HL-60 (cell line): ENCODE results near the gene OR52I2.

Experiments
- CTCF ChIP-seq: IDR thresholded peaks from one replicate; pipeline ENCODE4 v1.5.1; 2011; ENCODE audit warnings: low read length, control low read depth, inconsistent platforms; ENCODE audit not compliant: insufficient read depth
- GABPA ChIP-seq: IDR thresholded peaks from 2 replicates; pipeline ENCODE4 v1.6.1; 2012; ENCODE audit warnings: low read depth
- POLR2AphosphoS5 ChIP-seq: IDR thresholded peaks from 2 replicates; pipeline ENCODE4 v1.6.1; 2012; ENCODE audit warnings: low read depth
- REST ChIP-seq: IDR thresholded peaks from 2 replicates; pipeline ENCODE4 v1.6.1; 2012; ENCODE audit warnings: low read depth; ENCODE audit not compliant: insufficient replicate concordance
- SPI1 ChIP-seq: IDR thresholded peaks from 2 replicates; pipeline ENCODE4 v1.6.1; 2012; ENCODE audit warnings: low read depth, mild to moderate bottlenecking, borderline replicate concordance

GRCh38 chr11:4569075-4569474, 12.5 kb upstream of the OR52I2 start:
- TF ChIP-seq SPI1 (no peak), POLR2AphosphoS5 (no peak), REST (no peak), CTCF (no peak), GABPA (no peak)
